DMS153 (cell line): ENCODE data around the gene FAU.
A peak's percentile ranks its signal among the peaks of the same experiment; 100 is the strongest.
"Not testable (repeated sequence)": the region's sequence is repeated elsewhere in the genome, so short reads cannot be mapped to it uniquely, and the experiment has no call there.

Experiments
- DNase-seq: peaks from one replicate; lab custom pipeline; 2025; lab: John Stamatoyannopoulos, UW

The FAU gene

GRCh38 chr11:65121865-65122696 is at the start of gene FAU, which contains the start of gene MRPL49:
TSS of gene FAU (minus strand) at chr11:65122134. CDS start at chr11:65121813, 321 bp downstream.
TSS of gene MRPL49 (plus strand) at chr11:65122321. CDS start at chr11:65122347, 26 bp downstream.
- DNase-seq: peak; percentile 95

- no peak for DNase-seq
These were observed 48.2 kb upstream of the FAU start, which contains the start of gene SPDYC for GRCh38 chr11:65170058-65170534. TSS of gene SPDYC (plus strand) at chr11:65170233. CDS start at chr11:65171358, 1,125 bp downstream.

GRCh38 chr11:65169164-65169641 is 47.3 kb upstream of the FAU start:
- DNase-seq: no peak

GRCh38 chr11:65167656-65168055 is 45.7 kb upstream of the FAU start:
- no peak for DNase-seq

GRCh38 chr11:65166893-65167292 is 45.0 kb upstream of the FAU start:
- DNase-seq: no peak

GRCh38 chr11:65165410-65166317 is 43.7 kb upstream of the FAU start:
- DNase-seq: no peak

GRCh38 chr11:65163684-65164083 is 41.8 kb upstream of the FAU start:
- no peak for DNase-seq

GRCh38 chr11:65160643-65161042 is 38.7 kb upstream of the FAU start:
- no peak for DNase-seq

- no peak for DNase-seq
These were observed 37.1 kb upstream of the FAU start for GRCh38 chr11:65159012-65159411.

GRCh38 chr11:65157336-65157735 is 35.4 kb upstream of the FAU start:
- no peak for DNase-seq

GRCh38 chr11:65156926-65157325 is 35.0 kb upstream of the FAU start:
- no peak for DNase-seq

- no peak for DNase-seq
These were observed 34.3 kb upstream of the FAU start for GRCh38 chr11:65156256-65156655.

GRCh38 chr11:65152122-65152521 is 30.2 kb upstream of the FAU start:
- DNase-seq: no peak

- no peak for DNase-seq
These were observed 29.5 kb upstream of the FAU start for GRCh38 chr11:65151331-65151899.

GRCh38 chr11:65150509-65151299 is 28.8 kb upstream of the FAU start:
- peak; percentile 87 for DNase-seq

- DNase-seq: not testable (repeated sequence)
These were observed 28.2 kb upstream of the FAU start for GRCh38 chr11:65150131-65150508.

- no peak for DNase-seq
These were observed 26.7 kb upstream of the FAU start for GRCh38 chr11:65148657-65149056.

GRCh38 chr11:65147352-65148075 is 25.6 kb upstream of the FAU start:
- DNase-seq: no peak

GRCh38 chr11:65141896-65142494 is 20.1 kb upstream of the FAU start:
- DNase-seq: no peak

GRCh38 chr11:65136515-65137096 is 14.7 kb upstream of the FAU start:
- DNase-seq: no peak
